GM12874 (cell line): Measurements from ENCODE around the gene SETD4.

Experiments
- CTCF ChIP-seq: IDR thresholded peaks from 2 replicates; pipeline ENCODE4 v1.5.1; 2011; ENCODE audit warnings: low read depth, mild to moderate bottlenecking, control low read depth, low read length, moderate library complexity; ENCODE audit not compliant: insufficient read depth

SETD4 gene

DNA sequence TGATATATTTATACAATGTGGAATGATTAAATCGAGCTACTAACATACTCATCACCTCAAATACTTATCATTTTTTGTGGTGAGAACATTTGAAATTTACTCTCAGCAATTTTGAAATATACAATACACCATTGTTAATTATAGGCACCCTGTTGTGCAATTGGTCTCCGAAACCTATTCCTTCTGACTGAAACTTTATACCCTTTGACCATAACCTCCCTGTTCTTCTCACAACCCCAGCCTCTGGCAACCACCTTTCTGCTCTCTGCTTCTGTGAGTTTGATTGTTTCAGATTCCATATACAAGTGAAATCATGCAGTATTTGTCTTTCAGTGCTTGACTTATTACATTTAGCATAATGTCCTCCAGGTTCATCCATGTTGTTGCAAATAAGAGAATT is 49.5 kb downstream of the SETD4 start:
- no peak for TF ChIP-seq CTCF

DNA sequence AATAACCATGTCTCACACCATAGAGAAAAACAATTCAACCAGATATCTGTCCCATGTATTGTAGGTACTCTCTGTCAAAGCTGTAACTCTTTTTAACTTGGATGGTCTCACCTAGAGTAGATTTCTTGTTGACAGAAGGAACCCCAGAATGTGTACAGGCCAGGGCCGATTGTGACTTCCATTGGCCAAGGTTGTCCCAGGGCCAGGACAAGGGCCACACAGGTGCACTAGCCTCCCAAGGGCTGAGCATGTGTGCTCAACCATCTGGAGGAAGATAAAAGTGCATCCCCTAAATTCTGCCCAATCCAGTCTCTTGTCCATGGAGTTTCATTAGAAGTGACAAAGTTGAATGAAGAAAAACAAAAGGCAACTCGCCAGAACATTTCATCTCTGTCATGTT is 51.8 kb downstream of the SETD4 start:
- no peak for TF ChIP-seq CTCF

DNA sequence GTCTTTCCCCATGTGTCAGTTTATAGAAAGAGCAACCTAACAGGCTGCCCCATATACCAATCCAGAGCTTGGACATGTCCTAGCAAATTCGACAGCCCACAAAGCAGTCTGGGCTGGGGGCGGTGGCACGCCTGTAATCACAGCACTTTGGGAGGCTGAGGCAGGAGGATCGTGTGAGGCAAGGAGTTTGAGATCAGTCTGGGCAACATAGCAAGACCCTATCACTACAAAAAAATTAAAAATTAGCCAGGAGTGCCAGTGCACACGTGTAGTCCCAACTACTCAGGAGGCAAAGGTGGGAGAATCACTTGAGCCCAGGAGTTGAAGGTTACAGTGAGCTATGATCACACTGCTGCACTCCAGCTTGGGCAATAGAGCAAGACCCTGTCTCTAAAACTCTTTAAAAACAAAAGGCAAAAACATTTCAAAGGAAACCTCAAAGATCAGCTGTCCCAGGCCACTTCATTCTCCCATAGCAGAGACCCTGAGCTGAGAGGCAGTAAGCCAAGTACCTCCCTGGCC is 54.4 kb downstream of the SETD4 start:
- no peak for TF ChIP-seq CTCF

DNA sequence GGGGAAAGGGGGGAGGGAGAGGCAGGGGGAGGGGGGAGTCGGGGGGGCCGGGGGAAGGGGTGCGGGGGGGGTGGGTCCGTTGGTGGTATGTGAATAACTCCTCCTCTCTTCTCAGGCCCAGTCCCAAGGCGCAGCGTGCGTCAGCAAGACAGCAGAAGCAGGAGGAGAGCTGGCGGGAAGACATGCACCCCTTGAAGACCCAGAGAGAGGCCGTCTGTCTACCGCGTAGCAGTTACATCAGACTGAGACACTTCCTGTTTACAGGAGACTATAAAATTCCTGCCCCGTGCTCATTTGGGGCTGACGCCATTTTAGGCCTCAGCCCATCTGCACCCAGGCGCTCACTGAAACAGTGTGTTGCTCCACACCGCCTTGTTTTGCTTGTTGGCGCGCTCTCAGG is 55.3 kb downstream of the SETD4 start:
- TF ChIP-seq CTCF: no peak

DNA sequence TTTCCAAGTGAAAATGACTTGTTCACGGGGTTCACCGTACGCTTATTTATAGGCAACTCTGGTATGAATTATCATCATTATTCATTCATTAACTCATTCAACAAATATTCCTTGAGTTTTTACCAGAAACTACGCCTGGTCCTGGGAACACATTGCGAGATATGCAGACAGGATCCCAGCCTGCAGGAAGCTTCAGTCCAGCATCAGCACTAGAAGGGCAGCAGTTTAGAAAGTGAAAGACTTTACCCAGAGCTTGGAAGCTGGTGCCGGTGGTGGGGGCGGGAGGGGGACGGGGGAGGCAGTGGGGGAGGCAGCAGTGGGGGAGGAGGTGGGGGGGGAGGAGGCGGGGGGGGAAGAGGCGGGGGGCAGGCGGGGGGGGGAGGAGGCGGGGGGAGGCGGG is 55.9 kb downstream of the SETD4 start:
- no peak for TF ChIP-seq CTCF

GRCh38 chr21:36003776-36004175 is 56.5 kb downstream of the SETD4 start:
- TF ChIP-seq CTCF: no peak

GRCh38 chr21:35996217-35996616 is 64.1 kb downstream of the SETD4 start:
- TF ChIP-seq CTCF: no peak

GRCh38 chr21:35995522-35996088 is 64.7 kb downstream of the SETD4 start:
- no peak for TF ChIP-seq CTCF
